Adrenal gland (tissue), 12 donors: ENCODE measurements around the gene TMEM232. TPM values are rescaled to one million over a fixed set of nuclear protein-coding genes. Genes with fewer than 3 reads are reported as not detected.

Source experiments
- DNase-seq, 7 donors: peaks; one replicate each; pipeline ENCODE4 v3.0.0-alpha.2; 2019 to 2020
- H3K27ac ChIP-seq, 5 donors: fragments of 200-600 bp; sonication (generic) in 4 of 5; 1 replicate in 3 of 5; 2 replicates in 2 of 5; pipeline versions ENCODE4 v1.5.1 to v1.8.0; 2016 to 2020; ENCODE audit warnings: mild to moderate bottlenecking in 1 of 5
- H3K27me3 ChIP-seq: fragments of 200-600 bp; 2 replicates; pipeline ENCODE4 v1.8.0; 2021
- H3K36me3 ChIP-seq, 2 donors: fragments of 200-600 bp; replicated peaks in 1 of 2; 1 replicate in 1 of 2; 2 replicates in 1 of 2; pipeline versions ENCODE4 v1.5.1 to v1.8.0; 2018 to 2022
- H3K4me1 ChIP-seq, 2 donors: fragments of 200-600 bp; replicated peaks in 1 of 2; 1 replicate in 1 of 2; 2 replicates in 1 of 2; pipeline versions ENCODE4 v1.5.1 to v1.8.0; 2018 to 2021
- H3K4me3 ChIP-seq, 4 donors: fragments of 200-600 bp; sonication (generic) in 3 of 4; one replicate each; pipeline ENCODE4 v1.5.1; 2016 to 2018
- H3K9me3 ChIP-seq, 3 donors: fragments of 200-600 bp; sonication (generic) in 1 of 3; replicated peaks in 1 of 3; 1 replicate in 2 of 3; 2 replicates in 1 of 3; pipeline versions ENCODE4 v1.5.1 to v1.8.0; 2016 to 2021
- POLR2A ChIP-seq, 2 donors: fragments of 450-650 bp; IDR thresholded peaks; one replicate each; pipeline ENCODE4 v1.6.1; 2017; ENCODE audit warnings: antibody characterized with exemption in 2 of 2, mild to moderate bottlenecking in 2 of 2, moderate library complexity in 1 of 2
- WGBS, 4 donors: extraction: QIAGEN DNeasy Blood & Tissue Kit in 2 of 4; methylation state at CpG; one replicate each; pipeline versions ENCODE4 v1.1.5 to v1.1.7; 2013 to 2017; 5-methylcytosine and 5-hydroxymethylcytosine counted together
- intact Hi-C, 2 donors: fragments of 100-400 bp; cut with DNase I; formaldehyde crosslinking; loops; one replicate each; pipeline versions ENCODE4 v1.14.1 to v1.15.0; 2022 to 2023
- polyA plus RNA-seq, 3 donors: library from polyadenylated mRNA; stranded (reverse); fragments of 200-250 nt in 2 of 3; fragments of 350-450 nt in 1 of 3; fragmentation: Illumina TruSeq in 1 of 3; extraction: RNeasy Lipid Tissue Mini Kit (QIAGEN cat#74804) in 1 of 3; gene quantifications; one replicate each; pipeline ENCODE4 v1.2.3, GENCODE V29; 2013 to 2014
- total RNA-seq, 9 donors: library from RNA; depleted of rRNA in 4 of 9; stranded (reverse); fragments of >200 nt in 4 of 9; fragments of 120-200 nt in 1 of 9; fragmentation: NEBNext Ultra II Directional in 1 of 9; extraction: Animal tissue kit (Norgen Biotek cat#: 25700) in 1 of 9; gene quantifications; one replicate each; pipeline versions ENCODE4 v1.1.0 to v1.2.4, GENCODE V29; 2013 to 2023
- TF ChIP-seq, protein P1 (sequence below), 6 experiments: fragments of 450-650 bp in 4 of 6; fragments of 200-600 bp in 2 of 6; sonication (generic) in 1 of 6; IDR thresholded peaks; 1 replicate in 5 of 6; 2 replicates in 1 of 6; pipeline versions ENCODE4 v1.5.1 to v1.8.0; 2016 to 2021; ENCODE audit warnings: antibody characterized with exemption in 6 of 6, mild to moderate bottlenecking in 2 of 6, moderate library complexity in 1 of 6
- donor health status: healthy with polysubstance abuse.
- donor health status: Bipolar disorder and iron deficiency.
- donor health status: DM: yes; HTN: yes; CAD: no.
- donor health status: DM: no; HTN: no; CAD: no.
- donor health status: DM: no; HTN: no; CAD: no.
- donor health status: DM: yes; HTN: yes; CAD: no.

Gene TMEM232
- total and polyA plus RNA-seq, 12 donors, result 0.96 to 16.6 (median 4.5) TPM

DNA sequence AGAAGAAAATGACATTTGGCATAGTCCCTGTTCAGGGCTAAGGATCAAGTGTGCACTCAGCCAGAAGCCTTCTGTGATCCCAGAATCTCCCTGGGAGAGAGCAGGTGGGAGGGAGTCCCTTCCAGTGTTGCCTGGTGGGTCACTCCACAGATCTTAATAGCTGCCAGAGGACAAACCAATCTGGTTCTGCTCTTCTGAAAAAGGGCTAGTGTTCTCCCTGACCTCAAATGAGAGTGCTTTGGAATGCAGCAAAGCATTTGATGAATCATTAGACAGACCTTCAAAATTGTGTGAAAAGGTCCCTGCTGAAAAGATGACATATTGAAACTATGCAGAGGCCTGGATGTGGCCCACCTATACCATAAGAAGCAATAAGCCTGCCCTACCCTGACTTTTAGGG is 339.7 kb downstream of the TMEM232 start:
- no peak for TF ChIP-seq POLR2A (IDR thresholded peaks at IDR 0.05)
- TF ChIP-seq, protein P1, sequence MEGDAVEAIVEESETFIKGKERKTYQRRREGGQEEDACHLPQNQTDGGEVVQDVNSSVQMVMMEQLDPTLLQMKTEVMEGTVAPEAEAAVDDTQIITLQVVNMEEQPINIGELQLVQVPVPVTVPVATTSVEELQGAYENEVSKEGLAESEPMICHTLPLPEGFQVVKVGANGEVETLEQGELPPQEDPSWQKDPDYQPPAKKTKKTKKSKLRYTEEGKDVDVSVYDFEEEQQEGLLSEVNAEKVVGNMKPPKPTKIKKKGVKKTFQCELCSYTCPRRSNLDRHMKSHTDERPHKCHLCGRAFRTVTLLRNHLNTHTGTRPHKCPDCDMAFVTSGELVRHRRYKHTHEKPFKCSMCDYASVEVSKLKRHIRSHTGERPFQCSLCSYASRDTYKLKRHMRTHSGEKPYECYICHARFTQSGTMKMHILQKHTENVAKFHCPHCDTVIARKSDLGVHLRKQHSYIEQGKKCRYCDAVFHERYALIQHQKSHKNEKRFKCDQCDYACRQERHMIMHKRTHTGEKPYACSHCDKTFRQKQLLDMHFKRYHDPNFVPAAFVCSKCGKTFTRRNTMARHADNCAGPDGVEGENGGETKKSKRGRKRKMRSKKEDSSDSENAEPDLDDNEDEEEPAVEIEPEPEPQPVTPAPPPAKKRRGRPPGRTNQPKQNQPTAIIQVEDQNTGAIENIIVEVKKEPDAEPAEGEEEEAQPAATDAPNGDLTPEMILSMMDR (IDR thresholded peaks at IDR 0.05), result no peak
- Histone ChIP-seq H3K4me3 (no peak overlapping the region), H3K4me1 (peaks cover 0 to 11% of the 10 kb centered on the region in 2 donors), H3K27ac (no peak overlapping the region), H3K36me3 (no peaks in the 10 kb centered on the region), H3K9me3 (no peaks in the 10 kb centered on the region), H3K27me3 (no peaks in the 10 kb centered on the region)
- DNase-seq, result peak in 1 of 7 donors; percentile 21
- intact Hi-C loops, result no loop called here

DNA sequence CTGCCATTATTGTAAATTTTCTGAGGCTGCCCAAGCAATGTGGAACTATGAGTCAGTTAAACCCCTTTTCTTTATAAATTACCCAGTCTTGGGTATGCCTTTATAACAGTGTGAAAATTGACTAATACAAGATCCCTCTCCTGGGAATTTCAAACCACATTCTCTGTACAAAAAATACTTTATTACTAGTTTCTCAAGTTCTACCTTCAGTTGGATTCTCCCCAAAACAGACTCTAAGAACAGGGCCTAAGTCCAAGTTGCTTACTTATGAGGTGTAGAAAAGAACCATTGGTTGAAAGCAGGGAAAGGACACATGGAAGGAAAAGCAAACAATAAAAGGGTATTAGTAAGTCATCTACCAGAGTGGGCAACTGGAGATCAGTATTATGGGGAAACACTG is 343.2 kb downstream of the TMEM232 start:
- H3K36me3 ChIP-seq, result no peaks in the 10 kb centered on the region
- no peaks in the 10 kb centered on the region for H3K9me3 ChIP-seq
- H3K4me1 ChIP-seq, result peaks cover 0 to 11% of the 10 kb centered on the region in 2 donors
- no peak for DNase-seq
- TF ChIP-seq, protein P1 (IDR thresholded peaks at IDR 0.05), result no peak
- TF ChIP-seq POLR2A (IDR thresholded peaks at IDR 0.05), result no peak
- no peak overlapping the region for H3K27ac ChIP-seq
- H3K27me3 ChIP-seq, result no peaks in the 10 kb centered on the region
- no peak overlapping the region for H3K4me3 ChIP-seq
- intact Hi-C loops, result no loop called here

- H3K27ac ChIP-seq, result no peak overlapping the region
- intact Hi-C loops, result no loop called here
- no peaks in the 10 kb centered on the region for H3K36me3 ChIP-seq
- H3K4me1 ChIP-seq, result no peaks in the 10 kb centered on the region
- no peak for DNase-seq
- no peak overlapping the region for H3K4me3 ChIP-seq
- no peaks in the 10 kb centered on the region for H3K9me3 ChIP-seq
- no peak for TF ChIP-seq POLR2A (IDR thresholded peaks at IDR 0.05)
- TF ChIP-seq, protein P1 (IDR thresholded peaks at IDR 0.05), result no peak
- WGBS, 4 donors, result 38 to 79% (median 58%) methylated on average over 1 of the region's 1 CpG
- no peaks in the 10 kb centered on the region for H3K27me3 ChIP-seq
These were observed 348.5 kb downstream of the TMEM232 start for GRCh38 chr5:110377943-110378342.

- WGBS, 4 donors, result 76 to 81% (median 80%) methylated on average over 2 of the region's 2 CpGs
These were observed 349.1 kb downstream of the TMEM232 start for GRCh38 chr5:110377361-110377760.

More at GRCh38 chr5:110377361-110377760, 349.1 kb downstream of the TMEM232 start:
- Histone ChIP-seq H3K9me3 (no peaks in the 10 kb centered on the region), H3K27me3 (no peaks in the 10 kb centered on the region), H3K36me3 (no peaks in the 10 kb centered on the region), H3K27ac (no peak overlapping the region), H3K4me3 (no peak overlapping the region), H3K4me1 (no peaks in the 10 kb centered on the region)
- no peak for DNase-seq
- TF ChIP-seq, protein P1 (IDR thresholded peaks at IDR 0.05), result no peak
- TF ChIP-seq POLR2A (IDR thresholded peaks at IDR 0.05), result no peak
- intact Hi-C loops, result no loop called here
